ENCODE results near the gene ZSWIM8. TPM values are rescaled to one million over a fixed set of nuclear protein-coding genes. Genes with fewer than 3 reads are reported as not detected.

The ZSWIM8 gene
- total RNA-seq, 1 donor from 2014 or later = 165 TPM

DNA sequence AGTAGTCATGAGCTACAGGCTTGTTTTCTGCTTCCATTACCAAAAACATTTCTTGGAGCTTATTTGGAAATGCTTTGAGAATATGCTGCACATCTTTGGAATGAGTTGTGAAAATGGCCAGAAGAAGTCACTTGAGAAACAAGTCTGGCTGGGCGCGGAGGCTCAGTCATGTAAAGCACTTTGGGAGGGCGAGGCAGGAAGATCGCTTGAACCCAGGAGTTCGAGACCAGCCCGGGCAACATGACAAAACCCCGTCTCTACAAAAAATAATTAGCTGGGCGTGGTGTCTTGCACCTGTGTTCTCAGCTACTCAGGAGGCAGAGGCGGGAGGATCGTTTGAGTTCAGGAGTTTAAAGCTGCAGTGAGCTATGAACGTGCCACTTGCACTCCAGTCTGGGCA is 4.4 kb upstream of the ZSWIM8 start:
- peak overlapping the region; percentile 79 for H3K27ac Mint-ChIP-seq (ENCODE audit: unreplicated experiment)
- no peaks in the 10 kb centered on the region for H3K36me3 Mint-ChIP-seq (ENCODE audit: unreplicated experiment)

DNA sequence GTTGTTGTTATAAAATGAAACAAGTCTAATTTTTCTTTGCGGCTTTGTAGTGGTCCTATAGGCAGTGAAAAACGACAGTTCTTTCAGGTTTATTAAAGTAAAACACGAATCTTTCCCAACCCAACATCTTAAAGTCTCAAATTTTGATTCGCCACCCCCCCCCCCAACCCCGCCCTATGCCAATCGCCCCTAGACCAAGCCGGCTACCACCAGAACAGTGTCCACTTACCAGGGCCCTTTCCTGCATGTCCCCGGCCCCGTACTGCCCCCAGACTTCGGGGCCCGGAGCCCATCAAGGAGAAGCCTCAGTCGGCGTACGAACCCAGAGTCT is 3.9 kb upstream of the ZSWIM8 start:
- DNase-seq = no peak
- Mint-ChIP-seq H3K27ac (ENCODE audit: unreplicated experiment) (peak overlapping the region; percentile 97), H3K27me3 (ENCODE audit: unreplicated experiment) (peaks cover 6% of the 10 kb centered on the region), H3K4me1 (ENCODE audit: low read depth, unreplicated experiment) (peaks cover 20% of the 10 kb centered on the region), H3K4me3 (ENCODE audit: unreplicated experiment) (peak overlapping the region; percentile 100), H3K9me3 (ENCODE audit: unreplicated experiment) (peaks cover 7% of the 10 kb centered on the region), H3K36me3 (ENCODE audit: unreplicated experiment) (no peaks in the 10 kb centered on the region)
- TF ChIP-seq, protein P1, sequence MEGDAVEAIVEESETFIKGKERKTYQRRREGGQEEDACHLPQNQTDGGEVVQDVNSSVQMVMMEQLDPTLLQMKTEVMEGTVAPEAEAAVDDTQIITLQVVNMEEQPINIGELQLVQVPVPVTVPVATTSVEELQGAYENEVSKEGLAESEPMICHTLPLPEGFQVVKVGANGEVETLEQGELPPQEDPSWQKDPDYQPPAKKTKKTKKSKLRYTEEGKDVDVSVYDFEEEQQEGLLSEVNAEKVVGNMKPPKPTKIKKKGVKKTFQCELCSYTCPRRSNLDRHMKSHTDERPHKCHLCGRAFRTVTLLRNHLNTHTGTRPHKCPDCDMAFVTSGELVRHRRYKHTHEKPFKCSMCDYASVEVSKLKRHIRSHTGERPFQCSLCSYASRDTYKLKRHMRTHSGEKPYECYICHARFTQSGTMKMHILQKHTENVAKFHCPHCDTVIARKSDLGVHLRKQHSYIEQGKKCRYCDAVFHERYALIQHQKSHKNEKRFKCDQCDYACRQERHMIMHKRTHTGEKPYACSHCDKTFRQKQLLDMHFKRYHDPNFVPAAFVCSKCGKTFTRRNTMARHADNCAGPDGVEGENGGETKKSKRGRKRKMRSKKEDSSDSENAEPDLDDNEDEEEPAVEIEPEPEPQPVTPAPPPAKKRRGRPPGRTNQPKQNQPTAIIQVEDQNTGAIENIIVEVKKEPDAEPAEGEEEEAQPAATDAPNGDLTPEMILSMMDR (IDR thresholded peaks at IDR 0.05; ENCODE audit: partially characterized antibody, unreplicated experiment) = no peak

More for the DNA sequence above, 4.4 kb upstream of the ZSWIM8 start:
- Mint-ChIP-seq H3K27me3 (ENCODE audit: unreplicated experiment) (peaks cover 5% of the 10 kb centered on the region), H3K4me1 (ENCODE audit: low read depth, unreplicated experiment) (peaks cover 15% of the 10 kb centered on the region), H3K9me3 (ENCODE audit: unreplicated experiment) (peaks cover 7% of the 10 kb centered on the region), H3K4me3 (ENCODE audit: unreplicated experiment) (peak overlapping the region; percentile 100)
- TF ChIP-seq, protein P1 (IDR thresholded peaks at IDR 0.05; ENCODE audit: partially characterized antibody, unreplicated experiment) = no peak
- DNase-seq = no peak

DNA sequence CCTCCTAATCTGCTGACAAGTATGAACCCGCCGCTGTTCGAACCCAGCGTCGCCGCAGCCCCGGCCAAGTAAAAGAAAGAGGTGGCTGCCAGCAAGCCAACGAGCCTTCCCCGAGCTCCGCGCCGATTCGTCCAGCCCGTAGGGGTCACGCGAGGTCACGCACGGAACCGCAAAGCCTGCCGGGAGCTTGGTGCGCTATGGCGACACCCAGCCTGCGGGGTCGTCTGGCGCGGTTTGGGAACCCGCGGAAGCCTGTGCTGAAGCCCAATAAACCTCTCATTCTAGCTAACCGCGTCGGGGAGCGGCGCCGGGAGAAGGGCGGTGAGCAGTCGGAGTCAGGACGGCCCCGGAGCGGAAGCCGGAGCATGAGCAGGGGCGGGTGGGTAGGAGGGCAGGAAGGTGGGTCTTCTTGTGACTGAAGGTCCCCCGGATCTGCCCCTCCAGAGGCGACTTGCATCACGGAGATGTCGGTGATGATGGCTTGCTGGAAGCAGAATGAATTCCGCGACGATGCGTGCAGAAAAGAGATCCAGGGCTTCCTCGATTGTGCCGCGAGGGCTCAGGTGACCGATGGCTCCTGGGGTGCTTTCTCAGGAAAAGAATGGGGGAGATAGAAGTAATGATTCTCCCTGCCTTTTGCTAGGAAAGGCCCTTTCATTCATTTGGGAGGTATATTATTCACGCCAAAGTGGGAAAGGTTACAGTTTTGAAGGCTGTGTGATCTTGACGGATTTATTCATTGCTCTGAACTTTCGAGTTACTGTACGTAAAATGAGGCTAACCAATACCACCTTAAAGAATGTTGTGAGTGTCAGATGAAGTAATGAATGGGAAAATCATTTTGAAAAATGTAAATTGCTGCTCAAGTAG is 3.3 kb upstream of the ZSWIM8 start, which contains the start of gene CHCHD1:
CHCHD1 (plus strand) TSS at position 170 of the 870 bp plus-strand sequence; CDS start at position 198, 28 bp downstream.
- Mint-ChIP-seq H3K36me3 (ENCODE audit: unreplicated experiment) (no peaks in the 10 kb centered on the region), H3K4me3 (ENCODE audit: unreplicated experiment) (peak within 1 kb of the TSS; percentile 100), H3K27ac (ENCODE audit: unreplicated experiment) (peak within 1 kb of the TSS; percentile 97), H3K27me3 (ENCODE audit: unreplicated experiment) (peaks cover 6% of the 10 kb centered on the region), H3K9me3 (ENCODE audit: unreplicated experiment) (peaks cover 7% of the 10 kb centered on the region), H3K4me1 (ENCODE audit: low read depth, unreplicated experiment) (peaks cover 22% of the 10 kb centered on the region)
- DNase-seq = peak; percentile 97
- TF ChIP-seq, protein P1 (IDR thresholded peaks at IDR 0.05; ENCODE audit: partially characterized antibody, unreplicated experiment) = no peak

DNA sequence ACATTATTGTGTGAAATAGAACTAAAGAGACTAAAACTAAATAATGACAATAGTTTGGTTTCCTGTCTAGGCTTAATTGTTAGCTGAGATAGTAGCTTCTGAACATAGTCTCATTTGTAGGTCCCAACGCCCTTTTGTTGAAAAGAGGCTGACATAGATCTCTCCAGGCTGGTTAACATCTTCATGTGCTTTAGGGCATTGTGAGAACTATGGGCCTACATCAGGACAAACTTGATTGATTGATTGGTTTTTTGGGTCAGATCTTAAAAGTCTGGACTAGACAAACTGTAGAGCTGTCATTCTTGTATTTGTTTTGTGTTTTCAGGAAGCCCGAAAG is 2.7 kb upstream of the ZSWIM8 start:
- H3K4me1 Mint-ChIP-seq (ENCODE audit: low read depth, unreplicated experiment) = peaks cover 26% of the 10 kb centered on the region
- H3K9me3 Mint-ChIP-seq (ENCODE audit: unreplicated experiment) = peaks cover 7% of the 10 kb centered on the region
- DNase-seq = no peak
- H3K36me3 Mint-ChIP-seq (ENCODE audit: unreplicated experiment) = no peaks in the 10 kb centered on the region
- TF ChIP-seq, protein P1 (IDR thresholded peaks at IDR 0.05; ENCODE audit: partially characterized antibody, unreplicated experiment) = no peak
- peaks cover 6% of the 10 kb centered on the region for H3K27me3 Mint-ChIP-seq (ENCODE audit: unreplicated experiment)
- H3K27ac Mint-ChIP-seq (ENCODE audit: unreplicated experiment) = peak overlapping the region; percentile 97
- H3K4me3 Mint-ChIP-seq (ENCODE audit: unreplicated experiment) = peak overlapping the region; percentile 100
